HG03575 (cell line): ENCODE results near the gene FTCD.
"Not testable (repeated sequence)": the region's sequence is repeated elsewhere in the genome, so short reads cannot be mapped to it uniquely, and the experiment has no call there.

Experiments used
- ATAC-seq: cut with Tn5 transposase; IDR thresholded peaks from one replicate; pipeline ENCODE4 v1.9.1; 2021; ENCODE audit not compliant: unreplicated experiment, insufficient number of reproducible peaks, low FRiP score; ENCODE audit errors: extremely low read depth

Gene FTCD

DNA sequence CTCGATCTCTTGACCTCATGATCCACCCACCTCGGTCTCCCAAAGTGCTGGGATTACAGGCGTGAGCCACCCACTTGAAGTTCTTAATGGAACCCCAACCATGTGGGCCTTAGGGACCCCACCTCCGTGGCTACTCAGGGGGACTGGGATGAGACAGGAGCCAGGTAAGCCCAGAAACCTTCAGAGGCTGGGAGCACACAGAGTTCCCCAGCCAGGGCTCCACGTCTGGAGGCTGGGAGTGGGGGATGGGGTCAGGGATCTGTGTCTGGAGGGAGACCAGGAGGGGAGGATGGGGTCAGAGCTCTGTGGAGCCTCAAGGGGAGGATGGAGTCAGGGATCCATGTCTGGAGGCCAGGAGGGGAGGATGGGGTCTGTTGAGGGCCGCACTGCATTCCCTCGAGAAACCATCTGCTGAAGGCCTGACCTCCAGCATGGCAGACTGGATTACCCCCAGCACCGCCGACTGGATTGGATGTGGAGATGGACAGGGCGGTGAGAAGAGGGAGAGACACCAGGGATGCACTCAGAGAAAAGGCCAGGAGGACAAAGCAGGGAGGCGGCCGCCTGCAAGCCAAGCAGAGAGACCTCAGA is 2.1 kb upstream of the FTCD start:
- ATAC-seq, result no peak

DNA sequence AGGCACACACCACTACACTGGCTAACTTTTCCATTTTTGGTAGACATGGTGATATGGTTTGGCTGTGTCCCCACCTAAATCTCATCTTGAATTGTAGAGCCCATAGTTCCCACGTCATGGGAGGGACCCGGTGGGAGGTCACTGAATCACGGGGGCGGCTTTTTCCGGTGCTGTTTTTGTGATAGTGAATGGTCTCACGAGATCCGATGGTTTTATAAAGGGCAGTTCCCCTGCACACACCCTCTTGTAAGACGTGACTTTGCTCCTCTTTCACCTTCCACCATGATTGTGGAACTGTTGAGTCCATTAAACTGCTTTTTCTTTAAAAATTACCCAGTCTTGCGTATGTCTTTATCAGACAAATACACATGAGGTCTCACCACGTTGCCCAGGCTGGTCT is 1.3 kb upstream of the FTCD start:
- ATAC-seq, result no peak

DNA sequence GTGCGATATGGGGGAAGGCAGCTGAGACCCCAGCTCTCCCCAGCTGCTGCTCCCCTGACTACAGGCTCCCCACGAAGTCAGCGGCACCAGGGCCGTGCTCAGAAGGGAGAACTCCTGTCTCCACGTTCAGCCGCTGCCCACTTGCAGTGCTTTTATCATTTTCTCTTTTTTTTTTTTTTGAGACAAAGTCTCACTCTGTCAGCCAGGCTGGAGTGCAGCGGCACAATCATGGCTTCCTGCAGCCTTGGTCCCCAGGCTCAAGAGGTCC is 933 bp upstream of the FTCD start:
- ATAC-seq, result no peak

- no peak for ATAC-seq
These were observed 345 bp downstream of the FTCD start for GRCh38 chr21:46154955-46155513.

DNA sequence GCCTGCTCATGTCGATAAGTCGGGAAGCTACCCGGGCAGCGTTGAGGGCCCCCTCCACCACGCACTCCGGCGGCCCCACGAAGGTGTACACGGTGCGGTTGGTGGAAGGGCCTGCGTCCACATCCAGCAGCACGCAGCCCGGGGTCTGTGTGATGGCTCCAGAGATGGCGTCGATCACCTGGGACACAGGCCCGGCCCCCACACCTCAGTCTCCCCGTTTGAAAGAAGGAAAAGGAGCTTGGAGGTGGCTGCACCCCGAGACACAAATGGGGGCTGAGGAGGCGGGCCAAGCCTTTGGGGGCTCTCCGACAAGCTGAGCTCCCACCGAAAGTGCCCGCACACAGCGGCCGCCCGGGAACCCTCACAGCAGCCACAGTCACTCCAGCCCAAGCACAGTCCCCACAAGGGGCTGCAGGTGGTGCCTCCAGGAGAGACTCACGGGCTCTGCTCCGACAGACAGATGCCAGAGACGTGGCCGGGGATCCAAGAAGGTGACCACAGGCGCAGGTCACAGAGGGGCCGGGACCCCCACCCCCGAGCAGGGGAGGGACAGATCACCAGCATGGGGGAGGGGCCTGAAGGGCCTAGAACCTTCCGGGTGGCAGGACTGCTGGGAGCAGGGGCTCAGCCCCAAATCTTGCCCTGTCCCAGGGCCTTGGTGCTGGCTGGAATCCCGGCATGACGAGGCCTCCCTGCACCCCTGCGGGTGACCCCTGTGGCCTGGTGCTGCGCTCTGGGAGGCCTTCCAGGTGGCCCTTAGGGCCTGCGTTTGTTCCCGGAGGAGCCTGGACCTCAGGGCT is 1.0 kb downstream of the FTCD start:
- ATAC-seq, result no peak

DNA sequence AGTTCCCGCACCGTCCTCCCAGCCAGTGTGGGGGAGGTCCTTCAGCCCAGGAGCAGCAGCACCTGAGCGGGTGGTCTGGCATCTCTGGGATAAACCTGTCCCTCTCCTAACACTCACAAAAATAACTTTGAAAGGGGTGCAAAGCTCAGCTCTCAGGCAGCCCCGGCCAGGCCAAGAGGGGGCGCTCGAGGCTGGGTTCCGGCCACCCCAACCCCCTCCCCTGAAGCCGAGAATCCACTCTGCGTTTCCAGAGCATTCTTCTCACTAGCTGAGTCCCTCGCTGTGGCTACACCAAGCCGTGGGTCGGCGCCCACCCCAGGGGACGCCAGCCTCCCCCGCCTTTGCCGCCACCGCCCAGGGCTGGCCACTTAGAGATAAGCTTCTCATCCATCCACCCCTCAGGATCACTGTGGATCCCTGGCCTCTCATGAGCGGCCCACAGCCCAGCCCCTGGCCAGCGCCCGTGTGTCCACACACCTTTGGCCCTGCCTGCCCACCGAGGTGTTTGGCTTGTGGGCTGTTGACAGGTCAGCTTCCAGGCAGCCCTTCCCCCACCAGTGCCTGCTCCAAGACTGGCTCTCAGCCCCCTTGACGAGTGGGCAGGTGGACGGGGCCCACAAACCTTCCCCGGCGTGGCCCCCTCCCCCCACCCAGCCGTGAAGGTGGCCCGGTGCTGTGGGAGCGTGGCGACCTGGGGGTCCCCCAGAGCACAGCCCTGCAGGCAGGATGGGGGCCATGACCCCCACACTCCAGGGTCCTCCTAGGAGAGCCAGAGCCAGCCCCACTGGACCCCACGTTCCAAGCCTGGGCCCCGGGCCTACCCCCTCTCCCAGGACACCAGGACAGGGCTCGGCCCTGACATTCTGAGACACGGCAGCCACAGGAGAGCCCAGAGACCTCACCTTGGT is 1.9 kb downstream of the FTCD start:
- ATAC-seq, result no peak

DNA sequence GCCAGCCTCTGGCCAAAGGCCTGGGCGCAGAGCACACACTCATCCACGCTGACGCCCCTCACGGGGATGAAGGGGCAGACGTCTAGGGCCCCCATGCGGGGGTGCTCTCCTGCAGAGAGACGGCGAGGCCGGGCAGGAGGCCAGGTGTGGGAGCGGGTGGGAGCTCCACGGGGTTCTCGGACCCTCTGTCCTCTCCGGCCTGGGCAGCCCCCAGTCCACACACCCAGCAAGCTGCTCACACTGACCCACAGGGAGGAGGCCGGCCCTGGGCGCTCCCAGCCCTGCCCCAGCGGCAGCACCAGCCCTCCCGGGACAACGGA is 2.5 kb downstream of the FTCD start:
- ATAC-seq, result no peak

DNA sequence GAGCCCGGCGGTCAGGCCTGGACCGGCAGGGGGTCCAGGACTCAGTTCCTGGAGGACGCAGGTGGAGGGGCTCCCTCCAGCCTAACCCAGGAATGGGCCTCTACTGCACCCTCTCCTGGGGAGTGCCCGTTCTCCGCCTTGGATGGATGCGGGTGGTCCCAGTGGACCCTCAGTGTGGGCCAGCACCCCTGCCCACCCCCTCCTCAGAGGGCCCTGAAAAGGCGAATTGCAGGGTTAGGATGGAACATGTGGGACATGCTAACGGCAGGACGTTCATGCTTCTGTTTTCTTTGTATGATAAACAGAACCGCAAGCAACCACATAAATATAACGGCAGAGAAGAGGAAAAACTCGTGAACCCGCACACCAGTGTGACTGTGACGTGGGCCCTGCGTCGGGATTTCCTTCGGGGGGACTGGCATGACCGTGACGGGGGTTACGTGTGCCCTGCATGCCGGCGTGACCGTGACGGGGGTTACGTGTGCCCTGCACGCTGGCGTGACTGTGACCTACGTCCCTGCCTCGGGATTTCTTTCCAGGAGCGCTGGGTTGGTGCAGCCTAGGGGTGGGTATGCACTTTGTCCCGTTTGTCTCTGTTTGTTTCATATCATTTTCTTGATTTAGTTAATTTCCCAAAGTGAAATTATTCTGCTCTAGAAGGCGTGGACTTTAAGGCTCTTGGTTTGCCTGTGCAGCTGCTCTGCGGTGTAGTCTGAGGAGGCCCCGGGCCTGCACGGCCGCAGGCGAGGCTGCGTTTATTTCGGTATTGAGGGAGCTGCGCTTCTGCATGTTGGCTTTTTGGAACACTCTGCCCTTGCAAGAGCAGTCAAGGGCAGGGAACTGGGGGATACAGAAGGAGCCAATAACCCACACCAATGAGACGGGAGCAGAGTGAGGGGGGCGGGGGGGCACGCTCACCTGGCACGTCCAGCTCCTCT is 3.1 kb downstream of the FTCD start:
- ATAC-seq, result no peak

DNA sequence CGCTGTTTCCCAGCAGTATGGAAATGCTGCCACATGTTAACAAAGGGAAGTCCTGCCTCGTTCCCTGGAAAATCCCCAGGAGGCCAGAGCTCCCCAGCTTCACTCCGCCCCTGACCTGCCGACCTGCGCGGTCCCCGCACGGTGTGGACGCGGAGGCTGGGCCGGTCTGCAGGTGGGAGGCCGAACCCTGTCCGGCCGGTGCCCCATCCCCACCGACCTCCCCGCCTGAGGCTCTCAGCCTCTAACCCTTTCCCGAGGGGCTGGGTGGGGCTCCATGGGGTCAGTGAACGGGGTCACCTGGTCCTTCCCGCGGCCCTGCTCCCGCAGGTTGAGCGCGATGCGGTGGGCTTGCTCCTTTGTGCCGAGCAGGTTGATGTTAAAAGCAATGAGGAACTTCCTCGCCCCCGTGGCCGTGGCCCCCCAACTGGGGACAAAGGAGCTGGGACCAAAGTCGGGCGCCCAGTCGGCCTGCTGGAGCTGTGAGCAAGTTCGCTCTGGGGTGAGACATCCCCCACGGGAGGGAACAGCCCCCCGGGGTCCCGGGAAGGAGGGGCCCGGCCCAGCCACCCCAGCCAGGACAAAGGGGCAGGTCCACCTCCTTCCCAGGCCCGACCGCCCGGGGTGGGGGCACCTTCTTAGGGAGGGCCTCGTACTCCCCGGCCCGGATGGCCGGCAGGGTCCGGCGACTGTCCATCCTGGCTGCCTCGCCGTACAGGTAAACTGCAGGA is 4.0 kb downstream of the FTCD start:
- ATAC-seq, result no peak

GRCh38 chr21:46150491-46151121 is 4.8 kb downstream of the FTCD start:
- no peak for ATAC-seq

DNA sequence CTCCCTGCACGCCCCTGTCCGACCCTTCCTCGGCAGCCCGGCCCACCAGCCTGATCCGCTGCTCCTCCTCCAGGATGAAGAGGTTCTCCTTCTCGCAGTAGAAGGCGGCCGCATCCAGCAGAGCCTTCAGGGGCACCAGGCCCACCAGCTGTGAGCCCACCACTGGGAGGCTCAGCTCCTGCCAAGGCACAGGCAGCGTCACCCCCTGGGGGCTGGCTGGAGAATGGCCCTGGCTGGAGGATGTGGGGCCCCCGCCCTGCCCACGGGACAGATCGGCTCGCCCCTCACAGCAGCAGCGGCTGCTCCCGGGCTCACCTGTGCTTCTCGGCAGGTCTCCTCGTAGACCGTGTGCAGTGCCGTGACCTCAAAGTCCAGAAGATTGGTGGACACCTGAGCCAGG is 5.3 kb downstream of the FTCD start:
- no peak for ATAC-seq

GRCh38 chr21:46149205-46149901 is 6.0 kb downstream of the FTCD start:
- no peak for ATAC-seq

GRCh38 chr21:46148106-46148505 is 7.3 kb downstream of the FTCD start:
- ATAC-seq, result no peak

DNA sequence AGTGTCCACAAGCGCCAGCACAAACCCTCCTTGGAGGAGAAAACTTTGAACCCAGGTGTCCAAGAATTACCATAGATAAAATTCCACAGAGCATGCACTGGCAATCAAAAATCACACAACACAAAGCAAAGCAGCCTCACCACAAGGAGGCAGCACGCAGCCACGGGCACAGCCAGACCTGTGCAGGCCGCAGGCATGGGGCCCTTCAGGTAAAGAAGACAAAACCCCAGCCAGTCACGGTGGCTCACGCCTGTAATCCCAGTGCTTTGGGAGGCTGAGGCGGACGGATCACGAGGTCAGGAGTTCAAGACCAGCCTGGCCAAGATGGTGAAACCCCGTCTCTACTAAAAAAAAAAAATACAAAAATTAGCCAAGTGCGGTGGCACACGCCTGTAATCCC is 8.0 kb downstream of the FTCD start:
- ATAC-seq, result not testable (repeated sequence)

DNA sequence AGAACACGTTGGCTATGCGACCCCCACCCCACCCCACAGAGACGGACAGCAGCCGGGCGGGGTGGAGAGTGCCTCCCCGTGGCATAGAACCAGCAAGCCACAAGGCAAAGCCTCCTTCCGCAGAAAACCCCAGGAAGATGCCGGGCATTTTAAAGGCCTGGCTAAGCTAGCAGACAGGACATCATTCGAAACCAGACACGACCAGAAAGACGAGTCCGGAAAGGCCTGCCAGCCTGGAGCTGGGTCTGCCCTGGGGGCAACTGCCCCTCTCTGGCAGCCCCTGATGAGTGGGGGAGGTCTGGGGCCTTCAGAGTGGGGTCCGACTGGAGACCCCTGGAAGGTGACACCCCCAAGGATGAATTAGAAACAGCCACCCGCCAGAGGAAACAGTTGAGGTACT is 8.5 kb downstream of the FTCD start:
- ATAC-seq, result no peak

- no peak for ATAC-seq
These were observed 9.3 kb downstream of the FTCD start for GRCh38 chr21:46145840-46146691.
